Measurements from ENCODE around the gene SMAD6.

DNA sequence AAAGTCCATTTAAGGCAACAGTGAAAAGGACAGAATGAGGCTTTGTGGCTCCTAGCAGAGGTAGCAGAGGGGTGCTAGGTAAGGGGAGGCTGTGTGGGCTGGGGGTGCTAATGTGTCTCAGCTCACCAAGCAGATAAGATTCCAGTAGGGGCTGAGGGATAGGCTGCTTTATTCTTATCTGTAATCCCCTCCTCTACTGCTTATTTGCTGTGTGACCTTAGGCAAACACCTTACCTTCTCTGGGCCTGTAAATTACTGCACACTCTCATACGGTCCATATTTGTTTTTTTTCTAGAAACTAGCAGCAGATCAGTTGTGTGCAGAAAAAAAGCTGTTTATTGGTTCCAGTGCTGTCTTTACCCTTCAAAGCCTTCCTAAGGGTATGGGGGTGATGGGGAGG, 52.8 kb downstream of the SMAD6 start:
- TF ChIP-seq, protein P1, sequence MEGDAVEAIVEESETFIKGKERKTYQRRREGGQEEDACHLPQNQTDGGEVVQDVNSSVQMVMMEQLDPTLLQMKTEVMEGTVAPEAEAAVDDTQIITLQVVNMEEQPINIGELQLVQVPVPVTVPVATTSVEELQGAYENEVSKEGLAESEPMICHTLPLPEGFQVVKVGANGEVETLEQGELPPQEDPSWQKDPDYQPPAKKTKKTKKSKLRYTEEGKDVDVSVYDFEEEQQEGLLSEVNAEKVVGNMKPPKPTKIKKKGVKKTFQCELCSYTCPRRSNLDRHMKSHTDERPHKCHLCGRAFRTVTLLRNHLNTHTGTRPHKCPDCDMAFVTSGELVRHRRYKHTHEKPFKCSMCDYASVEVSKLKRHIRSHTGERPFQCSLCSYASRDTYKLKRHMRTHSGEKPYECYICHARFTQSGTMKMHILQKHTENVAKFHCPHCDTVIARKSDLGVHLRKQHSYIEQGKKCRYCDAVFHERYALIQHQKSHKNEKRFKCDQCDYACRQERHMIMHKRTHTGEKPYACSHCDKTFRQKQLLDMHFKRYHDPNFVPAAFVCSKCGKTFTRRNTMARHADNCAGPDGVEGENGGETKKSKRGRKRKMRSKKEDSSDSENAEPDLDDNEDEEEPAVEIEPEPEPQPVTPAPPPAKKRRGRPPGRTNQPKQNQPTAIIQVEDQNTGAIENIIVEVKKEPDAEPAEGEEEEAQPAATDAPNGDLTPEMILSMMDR (conservative IDR thresholded peaks at IDR 0.05 in 1 of 2, IDR thresholded peaks at IDR 0.05 in 1 of 2; ENCODE audit: low read depth in 1 of 2, low read length in 2 of 2), result no peak
- no peak for TF ChIP-seq EZH2 (IDR thresholded peaks at IDR 0.05; ENCODE audit: low read length, missing control alignments)

Measured in fibroblast of lung (primary cell).